G401 (cell line): Measurements from ENCODE around the gene MPRIP. TPM values are rescaled to one million over a fixed set of nuclear protein-coding genes. Genes with fewer than 3 reads are reported as not detected.
"Not testable (repeated sequence)": the region's sequence is repeated elsewhere in the genome, so short reads cannot be mapped to it uniquely, and the experiment has no call there.

Experiments
- DNase-seq: peaks from one replicate; pipeline ENCODE4 v3.0.0-alpha.2; 2015; ENCODE audit warnings: low spot score
- in situ Hi-C: cut with HindIII; loops from 2 replicates; pipeline ENCODE4 v1.10.0; 2016; ENCODE audit warnings: low sequenced_read_pairs, mixed read lengths
- total RNA-seq: library from RNA; depleted of rRNA; stranded (reverse); fragments of >200 nt; shearing (Covaris generic); gene quantifications from 2 replicates; pipeline ENCODE4 v1.2.3, GENCODE V29; 2014

Gene MPRIP
- total RNA-seq, 1 experiment from 2014 or later: 97.1 TPM

DNA sequence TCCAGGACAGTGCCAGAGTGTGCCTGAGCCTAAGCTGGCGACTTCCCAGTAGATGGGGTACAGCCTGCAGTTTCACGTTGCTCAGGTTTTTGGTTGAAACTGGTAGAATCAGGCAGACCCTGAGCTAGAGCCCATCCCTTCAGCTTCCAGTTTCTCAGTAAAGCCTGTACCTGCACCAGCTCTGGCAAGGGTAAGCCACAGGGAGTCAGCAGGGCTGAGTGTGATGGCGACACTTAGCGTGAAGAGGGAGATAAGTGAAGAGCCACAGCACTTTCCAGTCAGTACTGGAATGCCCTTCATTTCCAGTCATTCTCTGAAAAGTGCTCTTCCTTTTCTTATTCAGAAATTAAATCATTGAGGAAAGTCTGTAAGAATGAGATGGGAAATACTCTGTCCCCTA lies 141.5 kb downstream of the MPRIP start:
- in situ Hi-C loops: no loop called here
- no peak for DNase-seq

DNA sequence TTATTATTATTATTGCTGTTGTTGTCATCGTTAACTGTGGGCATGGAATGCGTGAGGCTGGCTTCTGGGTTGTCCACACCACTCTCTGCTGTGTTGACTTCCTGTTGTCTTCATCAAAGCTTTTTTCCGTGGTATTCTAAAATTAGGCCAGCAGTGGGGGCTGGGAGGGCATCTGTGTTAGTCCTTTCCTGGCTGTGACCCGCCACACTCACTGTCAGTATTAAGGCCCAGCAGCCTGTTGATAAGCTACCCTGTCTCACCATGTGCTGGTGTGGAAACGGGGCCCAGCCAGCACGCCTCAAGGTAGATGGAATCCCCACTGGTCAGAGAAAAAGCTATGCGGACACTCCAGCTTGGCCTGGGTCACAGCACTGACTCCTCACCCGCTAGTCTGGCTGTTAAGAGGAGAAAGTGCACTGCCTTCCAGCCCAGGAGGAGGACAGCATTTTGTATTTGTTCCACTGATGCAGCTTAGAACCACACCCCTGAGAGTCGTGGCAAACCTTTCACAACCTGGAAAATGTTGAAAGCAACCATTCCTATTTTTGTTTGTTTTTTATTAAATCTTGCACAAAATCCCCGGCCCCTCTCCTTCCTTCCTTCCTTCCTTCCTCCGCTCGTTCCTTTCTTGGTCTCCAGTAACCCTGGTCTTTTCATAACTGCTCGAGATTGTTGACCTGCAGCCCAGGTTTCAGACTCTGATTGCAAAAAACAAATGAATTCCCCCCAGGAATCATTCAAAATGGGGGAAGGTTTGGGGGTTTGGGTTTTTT lies 142.9 kb downstream of the MPRIP start:
- in situ Hi-C loops, DNase-seq: not testable (repeated sequence)

DNA sequence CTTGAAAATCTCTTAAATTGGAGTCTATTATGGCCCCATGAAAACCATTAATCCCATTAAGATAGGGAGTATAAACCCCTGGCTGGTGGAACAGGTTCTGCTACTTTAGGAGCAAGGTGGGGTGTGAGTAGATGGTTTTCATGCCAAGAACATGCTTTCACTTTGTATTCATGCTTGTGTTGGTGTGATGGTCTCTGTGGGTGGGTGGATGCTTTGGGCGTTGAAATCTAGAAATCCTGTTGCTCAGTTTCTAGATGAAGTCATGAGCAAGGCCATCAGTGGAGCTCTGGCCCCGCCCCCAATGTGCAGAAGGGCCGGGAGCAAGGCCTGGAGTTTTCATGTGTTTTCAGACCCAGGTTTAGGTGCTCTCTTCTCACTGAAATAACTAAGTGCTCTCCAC lies 143.8 kb downstream of the MPRIP start:
- in situ Hi-C loops: no loop called here
- DNase-seq: peak; percentile 23

DNA sequence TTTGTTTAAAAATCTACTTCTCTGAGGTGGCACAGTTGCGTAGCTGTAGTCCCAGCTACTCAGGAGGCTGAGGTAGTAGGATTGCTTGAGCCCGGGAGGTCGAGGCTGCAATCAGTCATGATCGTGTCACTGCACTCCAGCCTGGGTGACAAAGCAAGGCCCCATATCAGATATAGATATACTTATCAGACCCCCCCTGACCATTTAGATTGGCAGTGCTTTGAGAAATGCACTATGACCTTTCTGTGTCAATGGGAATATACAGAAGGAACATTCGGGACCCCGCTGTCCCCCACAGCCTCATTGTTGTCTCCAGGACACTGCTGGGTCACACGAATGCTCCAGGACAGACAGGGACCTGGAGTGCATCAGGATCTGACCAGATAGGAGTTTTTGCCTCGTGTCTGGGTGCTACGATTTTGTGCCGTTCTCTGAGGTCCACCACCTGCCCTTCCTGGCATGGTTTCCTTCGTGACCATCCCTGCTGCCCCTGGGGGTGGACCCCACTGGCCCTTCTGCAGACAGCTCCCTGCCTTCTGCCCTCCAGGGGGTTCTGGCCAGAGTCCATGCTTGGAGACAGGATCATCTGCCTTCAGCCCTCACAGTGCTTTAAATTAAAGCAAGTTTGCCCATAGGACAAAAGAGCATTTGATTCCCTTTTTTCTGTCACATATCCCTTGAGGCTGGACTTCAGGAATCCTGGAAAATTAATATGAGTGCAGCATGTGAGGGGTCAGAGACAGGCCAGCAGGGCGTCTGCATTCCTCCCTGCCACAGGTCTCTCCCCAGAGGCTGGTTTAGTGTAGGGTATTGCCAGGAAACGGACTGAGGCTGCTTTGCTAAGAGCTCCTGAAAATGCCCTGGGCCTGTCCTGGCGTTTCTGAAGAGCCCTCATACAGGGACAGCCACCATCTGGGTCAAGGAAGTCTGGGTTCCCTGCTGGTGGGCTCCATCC lies 144.6 kb downstream of the MPRIP start:
- DNase-seq: no peak
- in situ Hi-C loops: no loop called here

DNA sequence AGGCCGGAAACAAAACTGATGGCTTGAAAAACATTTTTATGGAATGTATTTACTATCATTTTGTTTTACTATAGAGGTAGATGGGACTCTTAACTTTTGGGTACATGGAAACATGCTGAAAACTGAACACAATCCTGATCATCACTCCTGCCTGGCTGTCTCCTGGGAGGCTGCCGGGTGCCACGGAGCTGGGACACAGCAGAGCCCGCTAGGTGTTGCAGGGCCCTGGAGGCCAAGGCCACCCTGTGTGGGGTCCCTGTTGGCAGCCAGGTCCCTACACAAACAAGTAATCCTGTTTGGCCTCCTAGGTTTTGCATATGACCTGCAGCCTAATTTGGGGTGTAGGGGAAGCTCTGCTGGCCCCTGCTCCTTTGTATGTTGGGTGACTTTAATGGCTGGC lies 146.3 kb downstream of the MPRIP start:
- in situ Hi-C loops: no loop called here
- DNase-seq: no peak

DNA sequence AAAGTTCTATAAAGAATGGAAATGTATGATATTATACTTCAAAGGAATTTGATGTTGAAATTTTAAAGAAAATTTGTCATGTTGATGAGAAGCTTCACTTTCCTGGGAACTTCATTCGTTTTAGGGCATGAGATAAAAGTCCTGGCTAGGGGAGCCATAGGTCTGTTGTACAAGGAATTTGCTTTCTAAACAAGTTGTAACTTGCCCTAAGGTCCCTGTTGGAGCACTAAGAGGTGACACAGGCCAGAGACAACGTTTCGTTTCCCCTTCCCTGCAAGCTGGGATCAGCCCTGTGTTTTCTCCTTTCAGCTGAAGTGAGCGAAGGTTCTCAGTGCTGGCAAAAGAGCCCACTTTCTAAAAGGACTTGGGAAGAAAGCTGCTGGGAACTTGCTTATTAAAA lies 147.3 kb downstream of the MPRIP start:
- in situ Hi-C loops: no loop called here
- DNase-seq: no peak

DNA sequence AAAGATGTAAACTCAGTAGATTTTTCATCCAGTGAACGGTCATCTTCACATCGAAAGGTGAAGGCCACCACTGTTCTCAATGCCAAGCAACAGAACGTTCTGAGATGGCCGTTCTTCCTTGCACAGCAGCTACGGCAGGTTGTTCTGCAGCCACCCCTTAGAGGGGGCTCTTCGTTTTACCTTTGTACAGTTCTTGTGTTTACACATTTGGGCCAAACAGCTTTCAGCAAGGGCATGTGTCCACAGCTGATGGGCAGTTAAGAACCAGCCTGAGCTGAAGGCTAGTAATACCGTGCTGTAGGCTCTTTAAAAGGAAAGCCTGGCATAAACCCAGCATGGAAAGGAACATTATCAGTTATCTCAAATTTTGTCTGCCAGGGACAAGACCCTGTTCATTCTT lies 147.9 kb downstream of the MPRIP start:
- in situ Hi-C loops: no loop called here
- no peak for DNase-seq

DNA sequence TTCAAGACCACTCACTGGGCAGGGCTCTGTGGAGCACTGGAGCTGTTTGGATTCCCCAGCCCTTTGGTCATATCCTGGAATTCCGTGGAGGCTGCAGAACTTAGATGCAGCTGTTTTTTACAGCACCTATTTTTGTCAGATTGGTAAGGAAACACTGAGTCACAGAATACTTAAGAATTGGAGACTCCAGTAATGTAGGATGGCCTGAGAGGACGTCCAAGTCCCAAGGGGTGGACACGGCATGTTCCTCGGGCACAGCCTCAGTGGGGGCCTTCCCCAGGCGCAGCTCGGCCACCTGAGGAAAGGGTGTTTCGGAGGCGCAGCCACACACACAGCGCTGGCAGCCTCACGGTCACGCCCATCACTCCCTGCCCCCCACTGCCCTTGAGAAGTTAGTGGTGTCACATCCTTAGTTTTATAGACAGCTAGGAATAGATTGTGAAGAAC lies 149.1 kb downstream of the MPRIP start:
- no peak for DNase-seq
- in situ Hi-C loops: no loop called here

DNA sequence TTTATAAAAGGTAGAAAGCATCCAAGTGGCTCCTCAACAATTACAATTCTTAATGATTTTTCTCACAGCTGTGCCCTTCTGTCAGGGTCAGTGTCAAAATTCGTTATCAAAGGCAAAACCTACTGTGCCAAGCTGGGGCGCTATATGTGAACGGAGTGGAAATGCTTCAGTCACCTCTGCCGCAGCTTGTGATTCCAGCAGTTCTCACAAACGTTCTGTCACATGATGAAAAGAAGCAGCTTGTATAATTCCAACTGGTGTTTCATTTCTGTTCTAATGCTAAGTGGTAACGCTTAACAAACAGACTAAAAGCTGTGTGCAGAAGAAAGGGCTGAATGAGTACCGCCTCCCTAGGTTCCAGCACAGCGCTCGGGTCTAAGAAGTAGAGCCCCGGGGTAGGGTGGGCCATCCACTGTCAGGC lies 149.7 kb downstream of the MPRIP start:
- in situ Hi-C loops: no loop called here

DNA sequence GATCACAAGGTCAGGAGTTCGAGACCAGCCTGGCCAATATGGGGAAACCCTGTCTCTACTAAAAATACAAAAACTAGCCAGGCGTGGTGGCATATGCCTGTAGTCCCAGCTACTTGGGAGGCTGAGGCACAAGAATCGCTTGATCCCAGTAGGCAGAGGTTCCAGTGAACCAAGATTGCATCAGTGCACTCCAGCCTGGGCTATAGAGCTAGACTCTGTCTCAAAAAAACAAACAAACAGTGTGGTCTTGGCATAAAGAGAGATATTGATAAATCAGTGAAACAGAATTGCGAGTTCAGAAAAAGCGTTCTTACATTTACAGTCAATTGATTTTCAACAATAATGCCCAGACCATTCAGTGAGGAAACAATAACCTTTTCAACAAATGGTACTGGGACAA lies 153.2 kb downstream of the MPRIP start:
- in situ Hi-C loops: not testable (repeated sequence)

More for the DNA sequence above, 149.7 kb downstream of the MPRIP start:
- DNase-seq: no peak

DNA sequence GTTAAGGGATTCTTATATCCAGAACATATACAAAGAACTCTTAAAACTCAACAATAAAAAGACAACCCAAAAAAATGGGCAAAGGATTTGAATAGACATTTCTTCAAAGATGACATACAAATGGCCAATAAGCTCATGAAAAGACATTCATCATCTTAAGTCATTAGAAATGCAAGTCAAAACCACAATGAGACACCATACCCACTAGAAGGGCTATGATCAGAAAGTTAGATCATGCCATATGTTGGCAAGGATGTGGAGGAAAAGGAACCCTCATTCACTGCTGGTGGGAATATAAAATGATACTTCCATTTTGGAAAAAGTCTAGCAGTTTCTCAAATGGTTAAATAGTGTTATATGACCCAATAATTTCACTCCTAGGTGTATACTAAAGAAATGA lies 154.5 kb downstream of the MPRIP start:
- DNase-seq: no peak
- in situ Hi-C loops: no loop called here

More for the DNA sequence above, 153.2 kb downstream of the MPRIP start:
- not testable (repeated sequence) for DNase-seq

DNA sequence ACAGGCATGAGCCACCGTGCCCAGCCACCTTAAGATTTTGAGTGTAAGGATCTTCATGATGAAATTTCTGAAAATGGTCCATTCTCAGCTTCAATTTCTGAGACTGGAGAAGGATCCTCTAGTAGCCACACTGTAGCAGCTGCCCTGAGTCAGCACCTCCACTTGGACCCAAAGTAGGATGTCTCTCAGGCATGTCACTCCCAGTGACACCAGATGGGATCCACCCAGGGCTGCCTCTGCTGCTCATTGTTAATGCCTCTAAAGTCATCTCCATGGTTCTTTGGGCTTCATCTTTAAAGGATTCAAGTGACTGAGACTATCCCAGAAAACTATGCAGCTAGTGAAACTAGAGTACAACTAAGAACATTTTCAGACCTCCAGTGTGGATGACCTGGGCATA lies 156.0 kb downstream of the MPRIP start:
- DNase-seq: no peak
- in situ Hi-C loops: no loop called here

DNA sequence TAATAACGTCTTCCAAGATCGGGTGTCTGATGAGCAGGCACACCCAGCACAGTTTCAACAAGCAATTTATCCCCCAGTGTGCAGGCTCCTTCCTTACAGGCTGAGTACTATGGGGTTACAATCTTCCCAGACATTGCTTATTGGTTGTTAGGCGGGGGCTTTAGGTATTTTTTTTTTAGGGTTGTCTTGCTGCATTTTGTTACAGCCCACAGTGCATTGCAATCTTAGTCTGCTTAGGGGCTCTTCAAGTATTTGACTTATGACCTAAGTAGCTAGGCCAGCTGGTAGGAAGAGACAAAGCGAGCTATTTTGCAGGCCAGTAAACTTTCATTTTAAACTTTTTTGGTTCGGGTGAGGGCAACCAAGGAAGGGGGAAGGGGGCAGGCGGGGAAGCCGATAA lies 158.1 kb downstream of the MPRIP start:
- in situ Hi-C loops: no loop called here
- DNase-seq: no peak

DNA sequence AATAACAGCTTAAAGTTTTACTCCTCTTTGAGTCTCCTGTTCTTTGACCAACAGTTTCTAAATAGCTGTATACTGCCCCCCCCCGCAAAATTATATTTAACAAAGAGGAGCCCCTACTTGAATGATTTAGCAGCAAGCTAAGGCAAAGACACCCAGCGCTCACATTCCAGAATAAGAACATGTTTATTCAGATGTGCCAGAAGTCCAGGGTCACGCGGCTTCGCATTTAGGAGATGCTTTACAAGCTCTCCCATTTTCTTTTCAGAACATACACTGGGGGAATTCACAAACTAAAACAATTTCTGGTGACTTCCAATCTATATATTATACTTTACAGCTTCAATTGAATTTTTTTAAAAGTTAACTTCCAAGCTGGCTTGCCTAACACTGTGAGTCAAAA lies 158.6 kb downstream of the MPRIP start:
- DNase-seq: no peak
- in situ Hi-C loops: no loop called here

DNA sequence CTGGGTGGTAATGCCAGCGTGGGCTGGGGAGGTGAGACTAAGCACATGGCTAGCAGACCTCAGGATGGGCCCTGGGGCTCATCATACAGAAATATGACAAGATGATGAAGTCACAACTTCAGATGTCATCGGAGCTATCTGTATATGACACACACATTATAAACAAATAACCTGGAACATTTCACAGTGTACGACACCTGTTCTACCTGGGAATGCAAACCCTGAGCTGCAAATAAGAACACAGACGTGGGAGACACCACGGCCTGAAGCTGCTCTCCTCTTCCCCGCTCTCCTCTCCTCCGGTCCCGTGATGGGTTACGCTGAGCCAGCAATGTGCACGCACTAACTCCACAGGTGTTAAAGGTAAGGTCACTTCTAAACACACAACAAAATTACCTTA lies 159.0 kb downstream of the MPRIP start:
- in situ Hi-C loops: no loop called here
- no peak for DNase-seq

DNA sequence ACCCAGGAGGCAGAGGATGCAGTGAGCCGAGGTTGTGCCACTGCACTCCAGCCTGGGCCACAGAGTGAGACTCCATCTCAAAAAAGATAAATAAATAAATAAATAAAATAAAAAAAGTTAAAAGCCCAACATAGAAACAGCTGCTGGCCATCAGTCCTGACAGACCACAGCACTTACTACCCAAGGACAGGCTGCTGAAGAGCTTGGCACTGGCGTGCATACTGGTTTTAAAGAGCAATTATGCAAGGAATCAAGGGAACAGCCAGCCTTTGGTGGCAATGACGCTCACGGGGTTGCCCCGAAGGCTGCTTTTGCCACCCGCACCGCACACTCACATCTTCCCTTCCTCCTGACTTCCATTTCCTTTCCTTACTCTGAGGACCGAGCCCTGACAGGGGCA lies 159.7 kb downstream of the MPRIP start:
- DNase-seq: no peak
- in situ Hi-C loops: no loop called here

DNA sequence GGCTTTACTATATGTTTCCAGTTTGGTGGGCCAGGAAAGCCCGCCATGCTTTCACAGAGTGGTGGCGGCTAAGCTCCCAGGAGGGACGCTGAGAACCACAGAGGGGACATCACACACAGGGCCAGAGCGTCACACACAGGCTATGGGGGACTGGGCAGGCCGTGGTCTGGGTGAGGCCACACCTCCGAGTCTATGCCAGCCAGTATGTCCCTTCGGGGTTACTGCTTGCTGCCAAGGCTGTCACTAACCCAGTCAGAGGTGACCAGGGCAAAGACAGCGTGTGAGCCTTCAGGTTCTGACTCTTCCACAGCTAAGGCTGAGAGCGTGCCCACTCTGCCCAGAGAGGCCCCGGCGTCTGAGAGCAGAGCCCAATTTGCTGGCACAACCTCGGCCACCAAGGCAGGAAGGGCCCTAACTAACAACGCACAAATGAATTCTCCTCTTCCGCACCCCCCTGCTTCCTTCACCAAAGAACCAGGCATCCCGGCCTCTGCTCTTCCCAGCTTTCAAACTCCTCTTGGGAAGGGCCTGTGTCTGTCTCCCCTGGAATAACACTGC lies 161.0 kb downstream of the MPRIP start:
- DNase-seq: no peak
- in situ Hi-C loops: no loop called here

DNA sequence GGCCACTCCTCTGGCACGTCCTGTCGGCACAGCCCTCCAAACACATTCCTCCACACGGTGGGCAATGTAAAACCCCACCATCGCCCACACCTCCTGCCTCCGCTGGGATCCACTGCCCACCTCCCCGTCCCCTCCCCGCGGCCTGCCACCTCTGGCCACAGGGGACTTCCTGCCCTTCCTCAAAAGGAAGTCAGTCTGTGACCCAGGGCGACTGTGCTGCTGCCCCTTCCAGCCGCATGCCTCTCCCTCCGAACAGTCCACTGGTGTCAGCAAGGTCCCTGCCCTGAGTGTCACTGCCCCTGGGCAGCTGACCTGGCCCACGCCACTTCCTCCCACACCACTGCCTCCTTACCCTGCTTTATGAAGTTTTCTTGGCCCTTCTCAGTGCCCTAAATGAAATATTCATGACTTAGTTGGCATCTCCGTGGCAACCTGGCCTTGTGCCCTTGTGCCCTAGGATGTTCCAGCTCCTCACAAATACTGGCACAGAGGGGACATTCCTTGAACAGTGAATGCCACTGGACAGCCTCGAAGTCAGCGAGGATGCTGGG lies 161.9 kb downstream of the MPRIP start:
- in situ Hi-C loops: no loop called here
- peak; percentile 52 for DNase-seq

DNA sequence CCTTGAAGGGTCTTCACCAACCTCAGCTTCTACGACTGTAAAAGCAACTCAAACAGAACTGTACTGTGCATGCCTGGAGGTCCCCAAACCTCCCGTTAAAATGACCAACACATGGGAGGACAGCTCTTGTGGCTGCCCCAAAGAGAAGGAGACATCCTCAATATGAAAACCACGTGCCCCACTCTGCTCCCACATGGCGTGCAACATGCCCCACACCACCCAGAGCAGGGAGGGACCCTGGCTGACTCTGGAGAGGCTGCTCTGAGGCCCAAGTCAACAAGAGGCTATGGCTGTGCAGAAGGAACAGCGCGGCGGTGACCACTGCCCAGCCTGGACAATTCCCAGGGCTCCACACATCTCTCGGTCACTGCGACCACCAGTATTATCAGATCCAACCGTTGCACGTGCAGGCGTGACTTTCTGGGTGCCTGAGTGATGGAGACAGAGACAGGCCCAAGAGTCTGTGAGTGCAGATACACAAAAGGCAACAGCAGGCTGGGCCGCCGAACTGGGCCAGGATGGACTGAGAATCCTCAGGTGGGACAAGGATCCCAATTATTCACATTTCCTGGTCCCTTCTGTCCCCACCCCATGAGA lies 162.5 kb downstream of the MPRIP start:
- no peak for DNase-seq
- in situ Hi-C loops: no loop called here
